ENCODE measurements around the gene ZNF80.

GRCh38 chr3:114205541-114205940, 31.8 kb downstream of the ZNF80 start:
- TF ChIP-seq CTCF (IDR thresholded peaks at IDR 0.05) (no peak), POLR2AphosphoS5 (IDR thresholded peaks at IDR 0.05) (no peak), POLR2A (IDR thresholded peaks at IDR 0.05) (no peak), EP300 (IDR thresholded peaks at IDR 0.05) (no peak)

Measured in suprapubic skin (tissue), 4 donors.